Amniotic epithelial cell (primary cell): ENCODE data around the gene SCAND1.
"Not testable (repeated sequence)": the region's sequence is repeated elsewhere in the genome, so short reads cannot be mapped to it uniquely, and the experiment has no call there.

Experiments used
- DNase-seq: peaks from one replicate; pipeline ENCODE4 v3.0.0-alpha.2; 2010; ENCODE audit warnings: low read depth

SCAND1 gene

GRCh38 chr20:35959291-35959690 lies 5.0 kb upstream of the SCAND1 start:
- not testable (repeated sequence) for DNase-seq

GRCh38 chr20:35956616-35957015 lies 2.3 kb upstream of the SCAND1 start:
- DNase-seq: no peak

- DNase-seq: peak; percentile 51
These were observed 577 bp upstream of the SCAND1 start for GRCh38 chr20:35954907-35955251.

GRCh38 chr20:35953387-35954199 lies 709 bp downstream of the SCAND1 start:
- peak; percentile 41 for DNase-seq

GRCh38 chr20:35952480-35953386 lies 1.6 kb downstream of the SCAND1 start:
- peak; percentile 33 for DNase-seq

GRCh38 chr20:35952080-35952479 lies 2.2 kb downstream of the SCAND1 start:
- DNase-seq: not testable (repeated sequence)

- no peak for DNase-seq
These were observed 4.2 kb downstream of the SCAND1 start for GRCh38 chr20:35950093-35950492.

GRCh38 chr20:35947907-35948306 lies 6.4 kb downstream of the SCAND1 start:
- DNase-seq: no peak

GRCh38 chr20:35947489-35947888 lies 6.8 kb downstream of the SCAND1 start:
- DNase-seq: peak; percentile 32

GRCh38 chr20:35942243-35942642 lies 12.1 kb downstream of the SCAND1 start:
- no peak for DNase-seq

- no peak for DNase-seq
These were observed 12.7 kb downstream of the SCAND1 start for GRCh38 chr20:35941620-35942019.

- no peak for DNase-seq
These were observed 15.0 kb downstream of the SCAND1 start for GRCh38 chr20:35939264-35939663.

GRCh38 chr20:35934050-35934449 lies 20.3 kb downstream of the SCAND1 start:
- no peak for DNase-seq

GRCh38 chr20:35929301-35929700 lies 25.0 kb downstream of the SCAND1 start:
- no peak for DNase-seq

- DNase-seq: no peak
These were observed 33.8 kb downstream of the SCAND1 start for GRCh38 chr20:35920523-35920922.

GRCh38 chr20:35918021-35918420 lies 36.3 kb downstream of the SCAND1 start:
- no peak for DNase-seq

GRCh38 chr20:35917077-35917476 lies 37.2 kb downstream of the SCAND1 start:
- no peak for DNase-seq

GRCh38 chr20:35912881-35913280 lies 41.4 kb downstream of the SCAND1 start:
- DNase-seq: no peak

GRCh38 chr20:35910254-35910653 lies 44.0 kb downstream of the SCAND1 start:
- no peak for DNase-seq

GRCh38 chr20:35909796-35910195 lies 44.5 kb downstream of the SCAND1 start:
- no peak for DNase-seq

GRCh38 chr20:35909176-35909575 lies 45.1 kb downstream of the SCAND1 start:
- DNase-seq: no peak

GRCh38 chr20:35908007-35908406 lies 46.3 kb downstream of the SCAND1 start:
- no peak for DNase-seq
